ENCODE results near the gene MAGT1.
"Not testable (repeated sequence)": the region's sequence is repeated elsewhere in the genome, so short reads cannot be mapped to it uniquely, and the experiment has no call there.

The MAGT1 gene

DNA sequence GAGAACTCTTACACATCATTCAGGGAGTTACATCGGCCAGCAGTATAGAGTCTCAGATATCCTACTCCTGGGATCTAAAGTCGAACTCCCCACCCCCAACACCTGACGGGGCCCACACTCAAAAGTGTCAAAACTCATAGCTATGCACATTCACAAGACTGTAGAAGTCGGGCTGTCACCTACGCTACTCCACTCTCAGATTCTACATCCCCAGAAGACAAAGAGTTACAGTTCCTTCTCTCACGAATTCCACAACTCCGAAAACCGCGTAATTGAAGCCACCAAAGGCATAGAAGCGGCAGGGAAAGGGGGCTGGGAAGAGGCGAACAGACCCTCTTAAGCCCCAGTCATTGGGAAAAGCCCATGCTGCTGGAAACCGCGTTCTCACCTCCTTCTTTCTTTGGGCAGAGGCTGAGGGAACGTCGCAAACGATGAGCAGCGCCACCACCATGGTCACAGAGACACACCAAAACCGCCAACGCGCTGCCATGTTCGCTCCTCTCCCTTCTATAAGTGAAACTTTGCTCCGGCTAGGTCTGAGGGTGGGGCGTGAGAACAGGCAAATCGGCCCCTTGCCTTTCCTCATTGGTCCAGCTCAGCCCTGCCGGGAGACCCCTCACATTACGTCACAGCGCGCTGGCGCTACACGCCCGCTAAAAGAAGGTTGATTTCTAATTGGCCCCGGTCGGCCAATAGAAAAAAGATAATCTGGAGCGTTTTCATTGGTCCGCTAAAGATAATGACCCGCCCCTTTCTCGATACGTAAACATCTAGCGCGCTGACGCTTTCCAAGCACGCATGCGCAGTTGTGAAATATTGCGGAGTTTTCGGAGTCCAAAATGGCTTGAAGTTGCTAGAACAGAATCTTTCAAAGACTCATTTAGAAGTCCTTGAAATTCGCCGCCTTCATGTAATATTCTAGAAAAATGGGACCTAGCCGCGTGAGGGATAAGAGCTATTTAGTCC is at the start of gene MAGT1:
MAGT1 (minus strand) TSS at position 515 of the 966 bp plus-strand sequence; CDS start at position 490, 25 bp downstream.
- DNase-seq (ENCODE audit: low spot score), result peak; percentile 93

GRCh38 chrX:77945031-77945430 is 49.8 kb upstream of the MAGT1 start:
- not testable (repeated sequence) for DNase-seq (ENCODE audit: low spot score)

GRCh38 chrX:77938083-77938680 is 42.9 kb upstream of the MAGT1 start:
- no peak for DNase-seq (ENCODE audit: low spot score)

GRCh38 chrX:77937291-77937690 is 42.1 kb upstream of the MAGT1 start:
- DNase-seq (ENCODE audit: low spot score), result no peak

DNA sequence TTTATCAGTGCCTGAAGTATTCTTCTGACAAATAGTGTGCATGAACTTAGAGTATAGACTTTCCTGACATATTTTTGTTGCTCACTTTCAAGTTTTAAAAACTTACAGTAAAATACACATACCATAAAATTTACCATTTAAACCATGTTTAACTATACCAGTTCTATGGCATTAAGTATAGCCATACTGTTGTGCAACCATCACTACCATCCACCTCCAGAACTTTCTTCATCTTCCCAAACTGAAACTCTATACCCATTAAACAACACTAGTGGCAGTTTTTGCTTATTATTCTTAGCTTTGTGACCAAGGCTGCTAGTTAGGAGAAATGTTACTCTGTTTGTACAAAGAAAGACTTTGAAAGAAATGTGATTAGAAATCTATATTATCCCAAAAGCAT is 41.1 kb upstream of the MAGT1 start:
- DNase-seq (ENCODE audit: low spot score), result no peak

- no peak for DNase-seq (ENCODE audit: low spot score)
Observed at GRCh38 chrX:77935886-77936285, 40.7 kb upstream of the MAGT1 start.

DNA sequence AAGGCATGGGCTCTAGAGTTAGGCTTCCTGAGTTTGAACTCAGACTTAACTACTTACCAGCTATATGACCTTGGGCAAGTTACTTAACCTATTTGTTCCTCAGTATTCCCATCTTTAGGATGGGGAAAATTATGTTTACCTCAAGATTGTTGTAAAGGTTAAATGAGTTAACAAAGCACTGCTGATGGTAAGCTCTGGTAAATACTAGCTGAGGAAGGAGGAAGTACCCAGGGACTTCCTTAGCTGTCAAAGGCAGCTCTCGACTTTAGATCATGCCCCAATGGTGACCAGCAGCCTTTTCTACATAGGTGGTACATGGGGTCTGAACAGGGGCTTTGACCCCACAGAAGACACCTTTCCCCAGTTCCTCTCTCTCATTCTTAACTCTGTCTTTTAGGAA is 35.3 kb upstream of the MAGT1 start:
- DNase-seq (ENCODE audit: low spot score), result no peak

DNA sequence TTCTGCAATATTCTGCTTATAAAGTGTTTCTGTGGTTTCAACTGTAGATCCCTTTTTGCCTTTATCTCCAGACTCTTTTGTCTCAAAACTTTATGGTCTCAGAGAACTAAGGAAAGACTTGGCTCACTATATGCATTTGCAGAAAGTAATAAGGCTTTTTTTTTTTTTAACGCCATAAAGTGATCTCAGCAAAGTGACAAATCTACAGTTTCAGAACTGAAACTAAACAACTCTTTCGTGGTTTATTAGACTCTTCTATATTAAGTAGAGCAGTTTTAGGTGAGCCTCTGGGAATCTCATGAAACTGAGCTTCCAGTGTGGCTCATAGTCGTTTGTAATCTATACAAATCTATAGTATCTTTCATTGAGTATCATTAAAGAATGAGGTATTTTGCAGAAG is 30.5 kb upstream of the MAGT1 start:
- no peak for DNase-seq (ENCODE audit: low spot score)

GRCh38 chrX:77924320-77924859 is 29.2 kb upstream of the MAGT1 start:
- no peak for DNase-seq (ENCODE audit: low spot score)

- no peak for DNase-seq (ENCODE audit: low spot score)
Observed at GRCh38 chrX:77922787-77923186, 27.6 kb upstream of the MAGT1 start.

GRCh38 chrX:77919370-77919769 is 24.1 kb upstream of the MAGT1 start:
- DNase-seq (ENCODE audit: low spot score), result not testable (repeated sequence)

- DNase-seq (ENCODE audit: low spot score), result no peak
Observed at GRCh38 chrX:77918568-77918967, 23.3 kb upstream of the MAGT1 start.

DNA sequence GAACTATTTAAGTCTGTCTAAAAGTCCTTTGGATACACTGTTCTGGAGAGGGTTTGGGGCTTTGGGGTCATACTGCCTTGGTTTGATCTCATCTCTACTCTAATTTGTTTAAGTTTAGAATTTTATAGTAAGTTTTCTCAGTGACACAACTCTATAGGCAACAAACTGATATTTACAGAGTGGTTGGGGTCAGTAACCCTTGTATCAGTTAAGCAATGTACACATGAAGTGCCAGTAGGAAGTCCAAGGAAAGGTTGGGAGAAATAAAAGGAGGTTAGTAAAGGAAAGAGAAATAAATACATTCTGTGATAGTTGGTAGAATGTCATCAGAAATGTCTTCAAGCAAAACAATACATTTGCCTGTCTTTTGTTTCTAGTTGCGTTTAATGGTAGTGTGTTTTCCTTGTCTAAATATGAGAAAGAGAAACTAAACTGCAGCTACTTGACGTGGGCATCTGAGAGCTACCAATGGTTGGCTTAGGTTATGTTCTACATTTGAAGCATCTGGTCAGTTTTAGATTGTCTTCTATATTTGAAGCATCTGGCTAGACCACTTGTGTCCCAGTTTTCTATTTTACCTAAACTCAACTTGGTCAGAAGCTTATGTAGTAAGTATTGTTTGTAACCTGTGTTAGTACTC is 22.2 kb upstream of the MAGT1 start:
- DNase-seq (ENCODE audit: low spot score), result no peak

DNA sequence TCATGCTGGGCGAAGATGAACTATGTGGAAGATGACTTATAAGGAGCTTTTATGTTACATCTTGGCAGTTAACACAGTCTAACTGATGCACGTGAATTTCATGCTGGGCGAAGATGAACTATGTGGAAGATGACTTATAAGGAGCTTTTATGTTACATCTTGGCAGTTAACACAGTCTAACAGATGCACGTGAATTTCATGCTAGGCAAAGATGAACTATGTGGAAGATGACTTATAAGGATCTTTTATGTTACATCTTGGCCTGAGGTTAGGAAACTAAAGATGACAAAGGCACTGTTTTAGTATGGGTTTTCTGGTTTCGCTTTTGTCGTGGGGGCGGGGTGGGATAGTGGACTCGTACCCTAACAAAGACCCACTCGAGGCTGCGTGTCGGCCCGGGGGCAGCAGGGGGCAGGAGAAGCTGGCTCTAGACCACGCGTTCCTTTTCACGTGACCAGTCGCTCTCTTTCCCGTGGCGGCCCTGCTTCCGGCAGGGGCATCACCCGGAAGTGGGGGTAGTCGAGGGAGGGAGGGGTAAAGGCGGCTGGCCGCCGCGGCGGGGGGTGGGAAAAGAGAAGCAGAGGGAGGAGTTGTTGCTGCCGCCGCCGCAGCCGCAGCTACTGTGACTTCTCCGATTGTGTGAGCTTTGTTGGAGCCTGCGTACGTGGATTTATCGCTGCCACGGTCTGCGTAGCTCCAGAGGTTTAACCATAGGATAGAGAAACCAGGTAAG is 15.0 kb upstream of the MAGT1 start, which contains the start of gene ATP7A:
ATP7A (plus strand) TSS at position 586 of the 733 bp plus-strand sequence. CDS start 60,949 bp downstream, outside the sequence.
- peak; percentile 91 for DNase-seq (ENCODE audit: low spot score)

DNA sequence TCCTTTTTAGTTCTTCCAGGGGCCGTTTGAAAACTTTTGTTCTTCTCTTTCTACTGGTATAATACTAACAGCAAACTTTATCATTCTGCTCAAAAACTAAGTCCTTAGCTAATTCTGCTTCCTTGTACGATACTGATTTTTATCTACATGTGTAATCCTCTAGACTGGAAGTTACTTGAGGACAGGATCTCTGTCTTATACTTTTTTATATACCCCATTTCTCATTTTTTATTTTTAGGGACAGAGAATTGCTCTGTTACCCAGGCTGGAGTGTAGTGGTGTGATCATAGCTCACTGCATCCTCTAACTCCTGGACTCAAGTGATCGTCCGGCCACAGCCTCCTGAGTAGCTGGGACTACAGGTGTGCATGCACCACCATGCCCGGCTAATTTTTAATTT is 6.3 kb upstream of the MAGT1 start:
- DNase-seq (ENCODE audit: low spot score), result no peak

GRCh38 chrX:77900688-77901087 is 5.5 kb upstream of the MAGT1 start:
- DNase-seq (ENCODE audit: low spot score), result no peak

- DNase-seq (ENCODE audit: low spot score), result peak; percentile 91
Observed at GRCh38 chrX:77899081-77899828, 4.0 kb upstream of the MAGT1 start, which contains the start of gene COX7B. TSS of gene COX7B (plus strand) at chrX:77899468. CDS start at chrX:77899554, 86 bp downstream.

DNA sequence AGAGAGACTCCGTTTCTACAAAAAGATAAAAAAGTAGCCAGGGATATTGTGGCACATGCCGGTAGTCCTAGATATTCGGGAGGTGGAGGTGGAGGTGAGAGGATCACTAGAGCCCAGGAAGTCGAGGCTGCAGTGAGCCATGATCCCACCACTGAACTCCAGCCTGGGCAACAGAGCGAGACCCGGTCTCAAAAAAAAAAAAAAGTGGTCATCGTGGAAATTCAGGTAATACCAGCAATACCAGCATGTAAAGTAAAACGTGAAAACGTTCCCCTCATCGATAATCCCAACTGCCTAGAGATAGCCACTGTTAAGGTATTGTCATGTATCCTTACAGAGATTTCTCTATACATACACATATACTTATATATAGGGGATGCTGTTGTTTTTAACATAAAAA is 1.5 kb downstream of the MAGT1 start:
- DNase-seq (ENCODE audit: low spot score), result no peak

- DNase-seq (ENCODE audit: low spot score), result no peak
Observed at GRCh38 chrX:77892887-77893286, 2.3 kb downstream of the MAGT1 start.

DNA sequence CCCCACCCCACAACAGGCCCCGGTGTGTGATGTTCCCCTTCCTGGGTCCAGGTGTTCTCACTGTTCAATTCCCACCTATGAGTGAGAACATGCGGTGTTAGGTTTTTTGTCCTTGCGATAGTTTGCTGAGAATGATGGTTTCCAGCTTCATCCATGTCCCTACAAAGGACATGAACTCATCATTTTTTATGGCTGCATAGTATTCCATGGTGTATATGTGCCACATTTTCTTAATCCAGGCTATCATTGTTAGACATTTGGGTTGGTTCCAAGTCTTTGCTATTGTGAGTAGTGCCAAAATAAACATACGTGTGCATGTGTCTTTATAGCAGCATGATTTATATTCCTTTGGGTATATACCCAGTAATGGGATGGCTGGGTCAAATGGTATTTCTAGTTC is 13.8 kb downstream of the MAGT1 start:
- DNase-seq (ENCODE audit: low spot score), result not testable (repeated sequence)

GRCh38 chrX:77875372-77875771 is 19.9 kb downstream of the MAGT1 start:
- DNase-seq (ENCODE audit: low spot score), result no peak
